HepG2 (cell line): ENCODE results near the gene TJP3. TPM values are rescaled to one million over a fixed set of nuclear protein-coding genes. Genes with fewer than 3 reads are reported as not detected.

ENCODE experiments used
- ATAC-seq: fragments of 200-7000 bp; cut with Tn5 transposase; 3 replicates; pipeline ENCODE4 v1.9.1; 2020; ENCODE audit warnings: mild to moderate bottlenecking, moderate library complexity
- BruUV-seq: library from RNA; stranded (reverse); fragments of 400-500 nt; replicated peaks from 2 replicates; lab custom pipeline; 2021; lab: Mats Ljungman, UMichigan
- CTCF ChIA-PET: fragments of 300-600 bp; formaldehyde crosslinking; extraction: SDS; loops from one replicate; lab custom pipeline; 2021; ENCODE audit warnings: low total read pairs, inconsistent platforms, low intra/inter-chr PET ratio; lab: Yijun Ruan, JAX
- POLR2A ChIA-PET: fragments of 350-600 bp; sonication (Branson Sonifier 250); formaldehyde crosslinking; loops from one replicate; lab custom pipeline; 2020; ENCODE audit warnings: antibody characterized with exemption, inconsistent platforms; lab: Yijun Ruan, JAX
- DNase-seq: peaks from one replicate; pipeline ENCODE4 v3.0.0-alpha.2; 2015; ENCODE audit warnings: low spot score
- FAIRE-seq: peaks from 3 replicates; lab custom pipeline; 2011; peaks lifted over from hg19 to GRCh38; lab: Jason Lieb, UNC
- H2AFZ ChIP-seq: one replicate; pipeline ENCODE4 v1.6.1; 2011; ENCODE audit warnings: low read length, inconsistent platforms
- H3K27ac ChIP-seq: fragments of 300-600 bp; 3 replicates; pipeline ENCODE4 v1.8.0; 2011; ENCODE audit warnings: mixed run types, mild to moderate bottlenecking, mixed read lengths, low read length, inconsistent platforms; ENCODE audit not compliant: insufficient read depth; ENCODE audit errors: extremely low read length
- H3K27me3 ChIP-seq, 2 experiments: fragments of 200-600 bp in 1 of 2; 2 replicates in 1 of 2; 3 replicates in 1 of 2; pipeline versions ENCODE4 v1.6.0 to v1.8.0; 2011; ENCODE audit warnings: low read length in 2 of 2, mild to moderate bottlenecking in 2 of 2, moderate library complexity in 2 of 2, inconsistent platforms in 1 of 2; ENCODE audit not compliant: insufficient read depth in 2 of 2, control insufficient read depth in 1 of 2
- H3K36me3 ChIP-seq, 2 experiments: fragments of 200-600 bp in 1 of 2; replicated peaks in 1 of 2; 2 replicates in 1 of 2; 3 replicates in 1 of 2; pipeline versions ENCODE4 v1.5.1 to v1.8.0; 2011; ENCODE audit warnings: low read length in 2 of 2, inconsistent platforms in 1 of 2; ENCODE audit not compliant: insufficient read depth in 2 of 2, control insufficient read depth in 1 of 2
- H3K4me1 ChIP-seq: 2 replicates; pipeline ENCODE4 v1.5.1; 2012; ENCODE audit warnings: low read length, inconsistent platforms; ENCODE audit not compliant: insufficient read depth
- H3K4me2 ChIP-seq: 2 replicates; pipeline ENCODE4 v1.6.0; 2011; ENCODE audit warnings: low read depth, low read length, inconsistent platforms
- H3K4me3 ChIP-seq, 3 experiments: fragments of 200-600 bp in 1 of 3; sonication (generic), shearing (Covaris generic) in 1 of 3; replicated peaks in 1 of 3; 2 replicates each; pipeline ENCODE4 v1.5.1; 2011 to 2016; ENCODE audit warnings: low read length in 3 of 3, inconsistent platforms in 2 of 3, low read depth in 2 of 3, mild to moderate bottlenecking in 2 of 3, control low read depth in 1 of 3, mixed read lengths in 1 of 3; ENCODE audit not compliant: insufficient read depth in 1 of 3
- H3K79me2 ChIP-seq: one replicate; pipeline ENCODE4 v1.6.1; 2011; ENCODE audit warnings: low read length, inconsistent platforms; ENCODE audit not compliant: insufficient read depth
- H3K9ac ChIP-seq: 2 replicates; pipeline ENCODE4 v1.6.0; 2011; ENCODE audit warnings: mild to moderate bottlenecking, low read depth, low read length, inconsistent platforms; ENCODE audit not compliant: insufficient read depth
- H3K9me3 ChIP-seq: 2 replicates; pipeline ENCODE4 v1.5.1; 2012; ENCODE audit warnings: mild to moderate bottlenecking, low read length
- H4K20me1 ChIP-seq: 2 replicates; pipeline ENCODE4 v1.6.0; 2011; ENCODE audit warnings: inconsistent platforms, mild to moderate bottlenecking, low read length, moderate library complexity; ENCODE audit not compliant: insufficient read depth
- CEBPZ ChIP-seq: IDR thresholded peaks from 2 replicates; pipeline ENCODE4 v1.6.1; 2012; ENCODE audit warnings: low read length, improper control_type of control experiment
- KLF15 ChIP-seq: sonication (generic); formaldehyde crosslinking; IDR thresholded peaks from 2 replicates; pipeline ENCODE4 v1.8.1; 2023; ENCODE audit warnings: borderline replicate concordance, mild to moderate bottlenecking, inconsistent platforms, missing genetic modification reagents, mixed read lengths
- MXD4 ChIP-seq: IDR thresholded peaks from 2 replicates; pipeline ENCODE4 v1.6.1; 2016; ENCODE audit warnings: mild to moderate bottlenecking, missing biosample characterization, missing genetic modification reagents
- PAWR ChIP-seq: sonication (generic); formaldehyde crosslinking; IDR thresholded peaks from 2 replicates; pipeline ENCODE4 v1.4.0; 2020; ENCODE audit warnings: missing genetic modification reagents, mild to moderate bottlenecking, borderline replicate concordance
- PTBP1 ChIP-seq: fragments of 200-400 bp; formaldehyde crosslinking; IDR thresholded peaks from 2 replicates; pipeline ENCODE4 v1.6.1; 2018; ENCODE audit warnings: low read length, low read depth; ENCODE audit not compliant: poor library complexity, severe bottlenecking
- ZBTB37 ChIP-seq: sonication (generic); formaldehyde crosslinking; IDR thresholded peaks from 2 replicates; pipeline ENCODE4 v1.4.0; 2020; ENCODE audit warnings: mild to moderate bottlenecking, missing genetic modification reagents
- ZNF543 ChIP-seq: sonication (generic); formaldehyde crosslinking; IDR thresholded peaks from 2 replicates; pipeline ENCODE4 v1.4.0; 2020; ENCODE audit warnings: mild to moderate bottlenecking, missing genetic modification reagents
- ZNF766 ChIP-seq: sonication (generic); formaldehyde crosslinking; IDR thresholded peaks from 2 replicates; pipeline ENCODE4 v1.5.0; 2020; ENCODE audit warnings: missing genetic modification reagents, borderline replicate concordance
- WGBS: methylation state at CpG from one replicate; pipeline ENCODE4 v1.1.6; 2017; ENCODE audit warnings: low lambda C conversion rate; 5-methylcytosine and 5-hydroxymethylcytosine counted together
- in situ Hi-C: cut with HindIII; loops from 2 replicates; pipeline ENCODE4 v1.10.0; 2017; ENCODE audit warnings: low pct_unique_long_range_greater_than_20kb; ENCODE audit not compliant: extremely low pct_ligation_motif_present
- intact Hi-C: fragments of 100-400 bp; cut with micrococcal nuclease; formaldehyde crosslinking; loops from one replicate; pipeline ENCODE4 v1.10.0; 2022; ENCODE audit not compliant: unreplicated experiment
- polyA plus RNA-seq, 8 experiments: library from polyadenylated mRNA; depleted of rRNA in 3 of 8; stranded (reverse) in 7 of 8; unstranded in 1 of 8; fragments of >200 nt; fragmentation: Illumina TruSeq in 4 of 8; extraction: Trizol in 4 of 8; gene quantifications; 2 replicates each; pipeline versions ENCODE4 v1.2.1 to v1.2.3, GENCODE V29; 2011 to 2016; ENCODE audit warnings: low read depth in 4 of 8, missing spikeins in 1 of 8, mixed read lengths in 1 of 8; ENCODE audit not compliant: insufficient read depth in 1 of 8
- total RNA-seq, 5 experiments: library from RNA; depleted of rRNA; stranded (reverse); fragments of >200 nt; fragmentation: Illumina TruSeq; extraction: Trizol; gene quantifications; 2 replicates each; pipeline ENCODE4 v1.2.3, GENCODE V29; 2016; ENCODE audit warnings: low read depth in 1 of 5
- TF ChIP-seq, protein P1 (sequence below): sonication (generic); formaldehyde crosslinking; IDR thresholded peaks from one replicate; pipeline ENCODE4 v1.5.1; 2020; ENCODE audit warnings: mild to moderate bottlenecking, missing genetic modification reagents; ENCODE audit errors: not compliant biosample characterization

The TJP3 gene
- total and polyA plus RNA-seq, 2 of the 13 experiments (the other 11 are each of a cell fraction or from before 2014, with no cell fraction given), result 2.3 to 21.5 TPM

DNA sequence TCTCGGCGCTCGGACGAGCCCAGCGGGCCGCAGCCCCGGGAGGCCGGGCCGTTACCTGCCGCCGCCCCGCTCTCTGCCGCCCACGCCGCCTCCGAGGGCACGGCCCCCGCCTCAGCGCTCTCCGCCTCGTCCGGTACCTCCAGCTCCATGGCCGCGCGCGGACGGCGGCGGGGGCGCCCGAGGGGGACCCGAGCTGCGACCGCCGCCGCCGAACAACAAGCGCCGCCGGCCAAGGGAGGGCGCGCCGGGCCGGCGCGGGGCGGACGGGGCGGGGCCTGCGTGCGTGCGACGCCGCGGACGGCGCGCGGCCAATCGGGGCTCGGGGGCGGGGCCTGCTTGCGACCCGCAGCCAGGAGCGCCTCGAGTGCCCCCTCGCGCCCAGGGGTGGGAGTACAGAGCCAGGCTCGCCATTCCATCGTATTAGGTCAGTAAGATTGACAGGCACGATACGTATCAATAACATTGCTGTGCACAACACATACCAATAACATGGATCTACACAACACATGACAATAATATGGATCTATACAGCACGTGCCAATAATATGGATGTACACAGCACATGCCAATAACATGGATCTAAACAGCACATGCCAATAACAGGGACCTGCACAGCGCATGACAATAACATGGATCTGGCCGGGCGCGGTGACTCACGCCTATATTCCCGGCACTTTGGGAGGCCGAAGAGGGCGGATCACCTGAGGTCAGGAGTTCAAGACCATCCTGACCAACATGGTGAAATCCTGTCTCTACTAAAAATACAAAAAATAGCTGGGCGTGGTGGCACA lies 7.7 kb upstream of the TJP3 start, which contains the start of gene PIP5K1C:
Gene PIP5K1C (minus strand): TSS at position 227 of the 791 bp plus-strand sequence. CDS start 78 bp downstream, at position 149.
- CTCF ChIA-PET, result interaction anchor here (1.3 kb wide), 1 partner anchor 34 kb away, joined by 5 read pairs; no protein-coding TSS in a partner anchor
- peak; percentile 15 for FAIRE-seq
- in situ Hi-C loops (no loop called here), intact Hi-C loops (loop anchor here (5.0 to 10.0 kb wide), 2 partner anchors 33 to 64 kb away; partner anchors contain the start of genes APBA3 and MRPL54)
- peaks cover 15% of the 10 kb centered on the region for H3K4me1 ChIP-seq
- no peaks in the 10 kb centered on the region for H3K9me3 ChIP-seq
- H3K27me3 ChIP-seq, result no peaks in the 10 kb centered on the region; a peak in 1 of 5 replicates
- no peaks in the 10 kb centered on the region for H3K36me3 ChIP-seq
- H3K4me2 ChIP-seq, result peak within 1 kb of the TSS; percentile 97
- no peak within 1 kb of the TSS for H2AFZ ChIP-seq
- 8% methylated on average over 13 of the region's 82 CpGs for WGBS
- POLR2A ChIA-PET, result interaction anchor here (1.0 kb wide), 1 partner anchor 13 kb away, joined by 3 read pairs; no protein-coding TSS in a partner anchor
- peak; percentile 73 for ATAC-seq
- H3K79me2 ChIP-seq, result peaks cover 26% of the 10 kb centered on the region
- H4K20me1 ChIP-seq, result peaks cover 5% of the 10 kb centered on the region; the same call in 1 of the 2 replicates
- peak within 1 kb of the TSS; percentile 81 to 93 (median 89) for H3K4me3 ChIP-seq
- DNase-seq, result peak; percentile 64
- peak within 1 kb of the TSS; percentile 85 for H3K9ac ChIP-seq
- peak within 1 kb of the TSS; percentile 18 for H3K27ac ChIP-seq
- BruUV-seq, result no TSS peak
- TF ChIP-seq ZNF543 (no peak), ZBTB37 (CRISPR knock-in tag) (no peak), PTBP1 (no peak), KLF15 (no peak), ZNF766 (CRISPR knock-in tag) (no peak), MXD4 (CRISPR knock-in tag) (no peak), PAWR (CRISPR knock-in tag) (no peak), CEBPZ (no peak)
- TF ChIP-seq, protein P1, sequence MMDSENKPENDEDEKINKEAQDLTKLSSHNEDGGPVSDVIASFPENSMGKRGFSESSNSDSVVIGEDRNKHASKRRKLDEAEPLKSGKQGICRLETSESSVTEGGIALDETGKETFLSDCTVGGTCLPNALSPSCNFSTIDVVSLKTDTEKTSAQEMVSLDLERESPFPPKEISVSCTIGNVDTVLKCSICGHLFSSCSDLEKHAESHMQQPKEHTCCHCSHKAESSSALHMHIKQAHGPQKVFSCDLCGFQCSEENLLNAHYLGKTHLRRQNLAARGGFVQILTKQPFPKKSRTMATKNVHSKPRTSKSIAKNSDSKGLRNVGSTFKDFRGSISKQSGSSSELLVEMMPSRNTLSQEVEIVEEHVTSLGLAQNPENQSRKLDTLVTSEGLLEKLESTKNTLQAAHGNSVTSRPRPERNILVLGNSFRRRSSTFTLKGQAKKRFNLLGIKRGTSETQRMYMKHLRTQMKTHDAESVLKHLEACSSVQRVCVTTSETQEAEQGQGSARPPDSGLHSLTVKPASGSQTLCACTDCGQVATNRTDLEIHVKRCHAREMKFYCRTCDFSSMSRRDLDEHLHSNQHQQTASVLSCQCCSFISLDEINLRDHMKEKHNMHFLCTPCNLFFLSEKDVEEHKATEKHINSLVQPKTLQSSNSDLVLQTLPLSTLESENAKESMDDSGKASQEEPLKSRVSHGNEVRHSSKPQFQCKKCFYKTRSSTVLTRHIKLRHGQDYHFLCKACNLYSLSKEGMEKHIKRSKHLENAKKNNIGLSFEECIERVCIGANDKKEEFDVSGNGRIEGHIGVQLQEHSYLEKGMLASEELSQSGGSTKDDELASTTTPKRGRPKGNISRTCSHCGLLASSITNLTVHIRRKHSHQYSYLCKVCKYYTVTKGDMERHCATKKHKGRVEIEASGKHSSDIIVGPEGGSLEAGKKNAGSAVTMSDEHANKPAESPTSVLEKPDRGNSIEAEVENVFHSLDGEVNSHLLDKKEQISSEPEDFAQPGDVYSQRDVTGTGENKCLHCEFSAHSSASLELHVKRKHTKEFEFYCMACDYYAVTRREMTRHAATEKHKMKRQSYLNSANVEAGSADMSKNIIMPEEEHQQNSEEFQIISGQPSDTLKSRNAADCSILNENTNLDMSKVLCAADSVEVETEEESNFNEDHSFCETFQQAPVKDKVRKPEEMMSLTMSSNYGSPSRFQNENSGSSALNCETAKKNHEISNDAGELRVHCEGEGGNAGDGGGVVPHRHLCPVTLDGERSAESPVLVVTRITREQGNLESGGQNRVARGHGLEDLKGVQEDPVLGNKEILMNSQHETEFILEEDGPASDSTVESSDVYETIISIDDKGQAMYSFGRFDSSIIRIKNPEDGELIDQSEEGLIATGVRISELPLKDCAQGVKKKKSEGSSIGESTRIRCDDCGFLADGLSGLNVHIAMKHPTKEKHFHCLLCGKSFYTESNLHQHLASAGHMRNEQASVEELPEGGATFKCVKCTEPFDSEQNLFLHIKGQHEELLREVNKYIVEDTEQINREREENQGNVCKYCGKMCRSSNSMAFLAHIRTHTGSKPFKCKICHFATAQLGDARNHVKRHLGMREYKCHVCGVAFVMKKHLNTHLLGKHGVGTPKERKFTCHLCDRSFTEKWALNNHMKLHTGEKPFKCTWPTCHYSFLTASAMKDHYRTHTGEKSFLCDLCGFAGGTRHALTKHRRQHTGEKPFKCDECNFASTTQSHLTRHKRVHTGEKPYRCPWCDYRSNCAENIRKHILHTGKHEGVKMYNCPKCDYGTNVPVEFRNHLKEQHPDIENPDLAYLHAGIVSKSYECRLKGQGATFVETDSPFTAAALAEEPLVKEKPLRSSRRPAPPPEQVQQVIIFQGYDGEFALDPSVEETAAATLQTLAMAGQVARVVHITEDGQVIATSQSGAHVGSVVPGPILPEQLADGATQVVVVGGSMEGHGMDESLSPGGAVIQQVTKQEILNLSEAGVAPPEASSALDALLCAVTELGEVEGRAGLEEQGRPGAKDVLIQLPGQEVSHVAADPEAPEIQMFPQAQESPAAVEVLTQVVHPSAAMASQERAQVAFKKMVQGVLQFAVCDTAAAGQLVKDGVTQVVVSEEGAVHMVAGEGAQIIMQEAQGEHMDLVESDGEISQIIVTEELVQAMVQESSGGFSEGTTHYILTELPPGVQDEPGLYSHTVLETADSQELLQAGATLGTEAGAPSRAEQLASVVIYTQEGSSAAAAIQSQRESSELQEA (CRISPR knock-in tag), result no peak
